Measurements from ENCODE around the gene TRAF6. TPM values are rescaled to one million over a fixed set of nuclear protein-coding genes. Genes with fewer than 3 reads are reported as not detected.

Gene TRAF6
- total and polyA plus RNA-seq, 2 of the 13 experiments (the other 11 are each of a cell fraction or from before 2014, with no cell fraction given) = 3.3 to 5.9 TPM

GRCh38 chr11:36510594-36510942, 496 bp upstream of the TRAF6 start (continued):
- TF ChIP-seq, protein P1, sequence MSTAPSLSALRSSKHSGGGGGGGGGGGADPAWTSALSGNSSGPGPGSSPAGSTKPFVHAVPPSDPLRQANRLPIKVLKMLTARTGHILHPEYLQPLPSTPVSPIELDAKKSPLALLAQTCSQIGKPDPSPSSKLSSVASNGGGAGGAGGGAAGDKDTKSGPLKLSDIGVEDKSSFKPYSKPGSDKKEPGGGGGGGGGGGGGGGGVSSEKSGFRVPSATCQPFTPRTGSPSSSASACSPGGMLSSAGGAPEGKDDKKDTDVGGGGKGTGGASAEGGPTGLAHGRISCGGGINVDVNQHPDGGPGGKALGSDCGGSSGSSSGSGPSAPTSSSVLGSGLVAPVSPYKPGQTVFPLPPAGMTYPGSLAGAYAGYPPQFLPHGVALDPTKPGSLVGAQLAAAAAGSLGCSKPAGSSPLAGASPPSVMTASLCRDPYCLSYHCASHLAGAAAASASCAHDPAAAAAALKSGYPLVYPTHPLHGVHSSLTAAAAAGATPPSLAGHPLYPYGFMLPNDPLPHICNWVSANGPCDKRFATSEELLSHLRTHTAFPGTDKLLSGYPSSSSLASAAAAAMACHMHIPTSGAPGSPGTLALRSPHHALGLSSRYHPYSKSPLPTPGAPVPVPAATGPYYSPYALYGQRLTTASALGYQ (CRISPR knock-in tag; IDR thresholded peaks at IDR 0.05) = 0 out of 2 replicates have a peak, but pooled peaks have one; percentile 9
- TF ChIP-seq ZNF674 (CRISPR knock-in tag; IDR thresholded peaks at IDR 0.05; ENCODE audit: low read depth) (0 out of 2 replicates have a peak, but pooled peaks have one; percentile 7), ZNF446 (CRISPR knock-in tag; IDR thresholded peaks at IDR 0.05) (no peak)

GRCh38 chr11:36509201-36509639, 852 bp downstream of the TRAF6 start:
- no peaks in the 10 kb centered on the region; the same call in 1 of the 2 replicates for H4K20me1 ChIP-seq (ENCODE audit: insufficient read depth, low read length)
- ChIA-PET CTCF (ENCODE audit: low intra/inter-chr PET ratio, low total read pairs) (no interaction called here), POLR2A (interaction anchor here (1.1 kb wide), 1 partner anchor 85 kb away, joined by 4 read pairs; the partner anchor contains the start of gene IFTAP)
- FAIRE-seq (no peak), DNase-seq (ENCODE audit: low spot score) (no peak), ATAC-seq (peak; percentile 8; the same call in 2 of the 3 replicates)
- intact Hi-C loops (cut with micrococcal nuclease; ENCODE audit: unreplicated experiment) = loop anchor here (1.0 kb wide), 1 partner anchor 32 kb away; no protein-coding TSS in a partner anchor
- BruUV-seq (replicated peaks) = no TSS peak
- H3K4me2 ChIP-seq (ENCODE audit: low read depth, low read length) = peak overlapping the region; percentile 95
- 1% methylated on average over 15 of the region's 15 CpGs for WGBS (ENCODE audit: low lambda C conversion rate)
- peak overlapping the region; percentile 97 to 100 (median 97) for H3K4me3 ChIP-seq (replicated peaks in 1 of 3; ENCODE audit: insufficient read depth in 1 of 3, low read depth in 2 of 3, low read length in 3 of 3)
- H3K9ac ChIP-seq (ENCODE audit: insufficient read depth, low read depth, low read length) = peak overlapping the region; percentile 92
- TF ChIP-seq, protein P2, sequence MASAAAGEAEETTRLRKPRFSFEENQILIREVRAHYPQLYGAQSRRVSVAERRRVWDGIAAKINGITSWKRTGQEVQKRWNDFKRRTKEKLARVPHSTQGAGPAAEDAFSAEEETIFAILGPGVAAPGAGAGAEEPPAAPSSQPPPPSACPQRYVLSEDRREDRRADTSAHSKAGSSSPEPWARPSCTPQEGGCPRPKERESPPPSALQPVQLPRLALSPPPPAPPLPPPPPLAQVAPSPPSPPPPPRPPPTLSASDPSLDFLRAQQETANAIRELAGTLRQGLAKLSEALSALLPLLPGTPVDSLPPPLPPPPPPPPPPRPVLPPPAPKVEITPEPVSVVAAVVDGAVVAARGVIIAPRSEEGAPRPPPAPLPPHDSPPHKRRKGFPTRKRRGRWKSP (CRISPR knock-in tag; IDR thresholded peaks at IDR 0.05) = 0 out of 2 replicates have a peak, but pooled peaks have one; percentile 6
- TF ChIP-seq ZNF639 (CRISPR knock-in tag; conservative IDR thresholded peaks at IDR 0.05) (no peak), ZNF747 (CRISPR knock-in tag; IDR thresholded peaks at IDR 0.05; ENCODE audit: borderline replicate concordance) (no peak), JUNB (CRISPR knock-in tag; IDR thresholded peaks at IDR 0.05; ENCODE audit: borderline replicate concordance) (no peak), ZSCAN21 (CRISPR knock-in tag; IDR thresholded peaks at IDR 0.05; ENCODE audit: borderline replicate concordance) (no peak), ZBTB3 (CRISPR knock-in tag; IDR thresholded peaks at IDR 0.05; ENCODE audit: borderline replicate concordance, low read depth) (0 out of 2 replicates have a peak, but pooled peaks have one; percentile 4)
- H3K27me3 ChIP-seq (ENCODE audit: control insufficient read depth in 1 of 2, insufficient read depth in 2 of 2, low read length in 2 of 2) = no peaks in the 10 kb centered on the region; a peak in 1 of 5 replicates
- H3K4me1 ChIP-seq (ENCODE audit: insufficient read depth, low read length) = peaks cover 32% of the 10 kb centered on the region
- H2AFZ ChIP-seq (ENCODE audit: low read length) = no peak overlapping the region
- in situ Hi-C loops (cut with HindIII; ENCODE audit: extremely low pct_ligation_motif_present, low pct_unique_long_range_greater_than_20kb) = no loop called here
- no peaks in the 10 kb centered on the region for H3K9me3 ChIP-seq (ENCODE audit: low read length)
- no peaks in the 10 kb centered on the region for H3K36me3 ChIP-seq (replicated peaks in 1 of 2; ENCODE audit: control insufficient read depth in 1 of 2, insufficient read depth in 2 of 2, low read length in 2 of 2)
- H3K79me2 ChIP-seq (ENCODE audit: insufficient read depth, low read length) = peaks cover 14% of the 10 kb centered on the region
- peak overlapping the region; percentile 79 for H3K27ac ChIP-seq (ENCODE audit: extremely low read length, insufficient read depth, low read length)

All from HepG2 (cell line).